Uterus (tissue), 2 donors: Measurements from ENCODE around the gene AZU1.
A peak's percentile ranks its signal among the peaks of the same experiment; 100 is the strongest.

ENCODE experiments used
- CTCF ChIP-seq, 4 experiments: fragments of 200-600 bp in 2 of 4; fragments of 450-650 bp in 2 of 4; sonication (generic) in 2 of 4; IDR thresholded peaks; one replicate each; pipeline ENCODE4 v1.5.1; 2016 to 2019; ENCODE audit warnings: antibody characterized with exemption in 4 of 4, mild to moderate bottlenecking in 2 of 4, moderate library complexity in 1 of 4
- POLR2A ChIP-seq, 2 donors: fragments of 450-650 bp; IDR thresholded peaks; one replicate each; pipeline ENCODE4 v1.6.1; 2016; ENCODE audit warnings: antibody characterized with exemption in 2 of 2, mild to moderate bottlenecking in 1 of 2, moderate library complexity in 1 of 2

- TF ChIP-seq POLR2A (IDR thresholded peaks at IDR 0.05) (peak; percentile 50 to 84), CTCF (IDR thresholded peaks at IDR 0.05) (peak; percentile 7 to 13 (median 10))
These were observed 30.7 kb upstream of the AZU1 start, which contains the start of gene PTBP1 for GRCh38 chr19:796692-797527.
